ENCODE results near the gene UXT.
"Not testable (repeated sequence)": the region's sequence is repeated elsewhere in the genome, so short reads cannot be mapped to it uniquely, and the experiment has no call there.

The UXT gene

GRCh38 chrX:47658684-47659420 is at the start of gene UXT:
TSS of gene UXT (minus strand) at chrX:47659180. CDS start at chrX:47658927, 253 bp downstream.
- peak; percentile 88 to 90 (median 89) for DNase-seq (ENCODE audit: low read depth in 2 of 3, low spot score in 1 of 3)

GRCh38 chrX:47707031-47707780 is 48.2 kb upstream of the UXT start:
- DNase-seq (ENCODE audit: low read depth in 2 of 3, low spot score in 1 of 3) = no peak

GRCh38 chrX:47706575-47706974 is 47.6 kb upstream of the UXT start:
- no peak for DNase-seq (ENCODE audit: low read depth in 2 of 3, low spot score in 1 of 3)

DNA sequence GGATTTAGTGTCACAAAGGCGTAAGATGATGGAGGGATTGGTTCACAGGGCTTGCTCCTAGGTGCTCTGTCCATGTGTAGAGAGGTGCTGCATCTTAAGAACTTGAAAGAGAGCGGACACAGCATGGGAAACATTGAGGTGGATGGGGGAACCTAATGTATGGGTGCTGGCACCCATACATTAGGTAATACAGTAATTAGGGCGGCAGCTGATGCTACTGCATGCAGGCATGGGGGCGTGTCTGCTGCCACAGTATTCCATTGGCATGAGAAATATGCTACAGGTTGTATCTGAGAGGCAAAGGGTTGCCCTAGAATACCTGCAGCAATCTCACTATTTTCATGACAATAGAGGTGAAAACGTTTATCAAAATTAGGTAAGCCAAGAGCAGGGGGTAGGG is 45.8 kb upstream of the UXT start:
- no peak for DNase-seq (ENCODE audit: low read depth in 2 of 3, low spot score in 1 of 3)

DNA sequence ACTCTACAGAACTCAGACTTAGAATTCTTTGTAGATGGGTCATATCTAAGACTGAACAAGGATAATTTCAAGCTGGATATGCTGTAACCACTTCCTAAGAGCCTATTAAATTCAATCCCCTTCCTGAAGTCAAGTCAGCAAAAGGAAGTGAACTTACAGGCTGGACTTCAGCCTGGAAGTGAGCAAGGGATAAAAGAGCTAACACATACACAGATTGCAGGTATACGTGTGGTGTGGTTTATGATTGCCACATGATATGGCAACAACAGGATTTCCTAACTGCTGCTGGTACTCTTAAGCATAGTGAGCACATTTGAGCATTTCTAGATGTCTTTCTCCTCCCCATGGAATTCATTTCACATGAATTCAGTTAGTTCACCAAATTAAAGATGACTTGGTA is 38.2 kb upstream of the UXT start:
- no peak for DNase-seq (ENCODE audit: low read depth in 2 of 3, low spot score in 1 of 3)

DNA sequence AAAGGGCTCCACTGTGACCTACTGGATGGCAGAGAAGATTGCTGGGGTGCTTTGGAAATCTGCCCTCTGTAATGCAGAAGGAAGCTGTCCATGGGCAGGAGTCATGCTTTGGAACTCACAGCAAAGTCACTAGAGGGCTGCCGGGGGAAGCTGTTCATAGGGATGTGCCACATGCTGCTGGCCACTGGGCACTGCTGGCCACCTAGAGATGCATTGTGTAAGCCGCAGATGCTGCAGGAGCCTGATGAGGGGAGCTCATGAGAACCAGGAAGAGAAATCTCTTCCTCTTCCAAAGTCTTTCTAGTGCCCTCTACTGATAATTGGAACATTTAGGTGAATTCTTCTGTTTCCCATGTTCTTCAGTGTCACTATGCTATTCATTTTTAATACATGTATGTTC is 31.2 kb upstream of the UXT start:
- DNase-seq (ENCODE audit: low read depth in 2 of 3, low spot score in 1 of 3) = no peak

DNA sequence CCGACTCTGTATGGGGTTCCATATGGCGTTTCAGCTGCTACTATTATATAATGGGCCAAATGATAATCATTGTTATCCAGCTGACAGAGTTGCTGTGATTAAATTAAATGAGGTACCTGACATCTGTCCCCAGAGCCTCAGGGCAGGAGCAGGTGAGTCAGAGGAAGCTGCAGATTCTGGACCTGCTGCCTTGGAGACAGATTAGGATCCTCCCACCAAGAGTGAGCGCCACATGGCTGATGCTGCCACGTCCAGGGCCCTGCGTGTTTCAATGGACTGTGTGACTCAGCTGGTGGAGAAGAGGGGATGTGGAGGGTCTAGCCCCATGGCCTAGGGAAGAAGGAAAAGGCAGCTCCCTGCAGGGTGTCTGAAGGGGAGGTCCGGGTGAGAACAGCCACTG is 28.3 kb upstream of the UXT start:
- no peak for DNase-seq (ENCODE audit: low read depth in 2 of 3, low spot score in 1 of 3)

- DNase-seq (ENCODE audit: low read depth in 2 of 3, low spot score in 1 of 3) = no peak
Measured at GRCh38 chrX:47683829-47684205, 24.8 kb upstream of the UXT start.

DNA sequence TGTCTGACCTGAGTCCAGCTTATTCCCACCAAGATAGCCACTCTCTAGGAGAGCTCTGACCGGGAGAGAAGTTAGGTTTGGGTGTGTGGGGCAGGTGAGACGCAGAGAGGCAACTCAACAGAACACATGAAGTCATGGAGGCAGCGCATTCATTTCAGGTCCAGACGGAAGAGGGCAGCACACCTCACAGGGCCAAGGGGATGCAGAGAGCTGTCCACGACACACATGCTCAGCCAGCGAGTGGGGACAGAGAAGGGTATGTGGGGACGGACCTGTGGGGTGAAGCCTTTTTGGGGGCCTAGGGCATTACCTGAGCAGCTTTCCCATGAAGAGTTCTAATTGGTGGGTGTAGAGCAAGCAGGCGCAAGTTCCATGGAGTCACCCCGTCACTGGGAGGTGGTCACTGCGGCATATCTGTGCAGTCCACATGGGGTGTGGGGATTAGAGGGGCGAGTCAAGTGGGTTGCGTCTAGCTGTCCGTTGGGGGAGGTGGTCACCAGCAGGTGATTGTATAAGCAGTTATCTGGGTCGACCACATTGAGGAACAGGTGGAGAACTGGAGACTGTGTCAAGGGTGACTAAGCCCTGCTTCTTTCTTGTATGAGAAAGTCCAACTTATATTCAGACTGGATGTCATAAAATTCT is 24.3 kb upstream of the UXT start:
- DNase-seq (ENCODE audit: low read depth in 2 of 3, low spot score in 1 of 3) = no peak

- DNase-seq (ENCODE audit: low read depth in 2 of 3, low spot score in 1 of 3) = not testable (repeated sequence)
Measured at GRCh38 chrX:47675959-47676859, 17.2 kb upstream of the UXT start.

DNA sequence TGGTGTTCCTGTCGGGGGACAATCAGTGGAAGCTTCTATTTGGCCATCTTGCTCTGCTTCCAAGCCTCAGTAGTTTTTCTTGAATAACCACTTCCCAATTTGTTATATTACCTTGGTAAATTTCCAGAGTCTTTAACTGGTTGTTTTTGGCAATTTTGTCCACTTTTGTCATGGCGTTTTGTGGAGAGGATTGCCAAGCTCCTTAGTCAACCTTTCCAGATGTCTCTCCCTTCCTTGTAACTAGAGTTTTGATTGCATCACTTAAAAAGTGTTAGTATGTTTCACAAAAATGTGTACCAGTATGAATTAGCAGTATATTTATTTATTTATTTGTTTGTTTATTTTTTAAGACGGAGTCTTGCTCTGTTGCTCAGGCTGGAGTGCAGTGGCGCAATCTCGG is 15.8 kb upstream of the UXT start:
- no peak for DNase-seq (ENCODE audit: low read depth in 2 of 3, low spot score in 1 of 3)

GRCh38 chrX:47665797-47666196 is 6.8 kb upstream of the UXT start:
- DNase-seq (ENCODE audit: low read depth in 2 of 3, low spot score in 1 of 3) = not testable (repeated sequence)

- no peak for DNase-seq (ENCODE audit: low read depth in 2 of 3, low spot score in 1 of 3)
Measured at GRCh38 chrX:47664737-47665136, 5.8 kb upstream of the UXT start.

- DNase-seq (ENCODE audit: low read depth in 2 of 3, low spot score in 1 of 3) = peak; percentile 50 to 58 (median 50)
Measured at GRCh38 chrX:47662144-47662657, 3.2 kb upstream of the UXT start.

DNA sequence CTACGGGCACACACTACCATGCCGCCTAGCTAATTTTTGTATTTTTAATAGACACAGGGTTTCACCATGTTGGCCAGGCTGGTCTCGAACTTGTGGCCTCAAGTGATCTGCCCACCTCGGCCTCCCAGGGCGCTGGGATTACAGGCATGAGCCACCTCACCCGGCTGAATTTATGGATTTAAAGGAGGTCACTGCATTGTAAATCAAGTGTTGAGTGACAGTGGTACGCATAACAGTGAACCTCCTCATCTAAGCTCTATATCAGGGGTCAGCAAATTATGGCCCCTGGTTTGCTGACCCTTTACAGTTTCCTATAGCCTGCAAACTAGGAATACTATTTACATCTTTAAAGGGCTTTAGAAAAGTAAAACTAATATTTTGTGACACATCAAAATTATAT is 2.6 kb upstream of the UXT start:
- DNase-seq (ENCODE audit: low read depth in 2 of 3, low spot score in 1 of 3) = no peak

DNA sequence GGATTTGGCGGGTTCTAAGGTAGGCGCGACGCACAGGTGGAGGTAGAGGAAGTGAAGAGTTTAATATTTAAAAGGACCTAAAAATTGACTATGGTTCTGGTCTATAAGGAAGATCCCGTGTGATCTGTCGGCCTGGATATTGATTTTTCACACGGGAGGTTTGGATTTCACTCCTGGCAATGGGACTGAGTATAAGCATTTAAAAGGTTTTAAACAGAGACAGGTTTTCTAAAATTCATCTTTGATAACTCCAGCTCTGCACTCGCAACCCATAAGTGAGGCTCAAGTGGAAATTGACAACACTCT is 394 bp upstream of the UXT start:
- no peak for DNase-seq (ENCODE audit: low read depth in 2 of 3, low spot score in 1 of 3)

- DNase-seq (ENCODE audit: low read depth in 2 of 3, low spot score in 1 of 3) = no peak
Measured at GRCh38 chrX:47658301-47658683, 688 bp downstream of the UXT start.

- DNase-seq (ENCODE audit: low read depth in 2 of 3, low spot score in 1 of 3) = no peak
Measured at GRCh38 chrX:47651043-47651905, 7.7 kb downstream of the UXT start.

- peak; percentile 70 to 83 (median 79) for DNase-seq (ENCODE audit: low read depth in 2 of 3, low spot score in 1 of 3)
Measured at GRCh38 chrX:47650164-47651042, 8.6 kb downstream of the UXT start, which contains the start of gene ELK1. TSS of gene ELK1 (minus strand) at chrX:47650563. CDS start at chrX:47641441, 9,122 bp downstream.
